GM21526 (cell line): ENCODE results near the gene NRF1.

Source experiments
- ATAC-seq: cut with Tn5 transposase; IDR thresholded peaks from one replicate; pipeline ENCODE4 v1.9.1; 2021; ENCODE audit warnings: moderate library complexity; ENCODE audit not compliant: unreplicated experiment, low FRiP score

Gene NRF1

DNA sequence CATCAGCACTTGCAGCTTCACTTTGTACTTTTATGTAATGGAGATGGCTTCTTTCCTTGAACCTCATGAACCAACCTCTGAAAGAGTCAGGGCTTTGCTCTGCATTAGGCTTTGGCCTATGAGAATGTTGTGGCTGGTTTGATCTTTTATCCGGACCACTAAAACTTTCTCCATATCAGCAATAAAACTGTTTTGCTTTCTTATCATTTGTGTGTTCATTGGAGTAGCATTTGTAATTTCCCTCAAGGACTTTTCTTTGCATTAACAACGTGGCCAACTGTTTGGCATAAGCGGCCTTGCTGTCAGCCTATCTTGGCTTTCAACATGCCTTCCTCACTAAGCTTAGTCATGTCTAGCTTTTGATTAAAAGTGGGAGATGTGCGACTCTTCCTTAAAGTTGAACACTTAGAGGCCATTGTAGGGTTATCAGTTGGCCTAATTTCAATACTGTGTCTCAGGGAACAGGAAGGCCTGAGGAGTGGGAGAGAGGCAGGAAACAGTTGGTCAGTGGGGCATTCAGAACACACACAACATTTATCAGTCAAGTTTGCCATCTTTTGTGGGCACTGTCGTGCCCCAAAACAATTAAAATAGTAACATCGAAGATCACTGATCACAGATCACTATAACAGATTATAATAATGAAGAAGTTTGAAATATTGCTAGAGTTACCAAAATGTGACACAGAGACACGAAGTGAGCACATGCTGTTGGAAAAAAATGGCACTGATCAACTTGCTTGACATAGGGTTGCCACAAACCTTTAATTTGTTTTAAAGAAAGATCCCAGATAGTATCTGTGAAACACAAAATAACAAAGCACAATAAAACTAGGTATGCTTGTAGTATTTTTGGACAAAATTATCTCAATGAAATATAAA, 64.7 kb downstream of the NRF1 start:
- ATAC-seq = no peak

DNA sequence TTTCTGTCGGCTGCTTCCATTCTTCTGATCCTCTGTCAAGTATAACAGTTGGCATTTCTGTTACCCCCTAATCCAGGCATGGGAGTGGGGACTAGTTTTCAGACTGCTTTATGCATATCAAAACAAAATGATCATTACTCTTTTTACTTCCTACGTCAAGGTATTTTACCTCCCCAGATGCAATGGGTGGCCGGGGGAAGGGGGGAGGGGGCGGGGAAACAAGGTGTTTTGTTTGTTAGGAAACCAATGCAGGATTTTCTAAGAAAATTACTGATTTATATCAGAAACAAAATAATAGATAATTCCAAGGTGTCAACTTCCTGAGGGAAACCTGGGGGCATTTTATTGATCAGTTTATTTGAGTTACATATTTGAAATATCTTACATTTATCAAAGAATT, 66.3 kb downstream of the NRF1 start:
- no peak for ATAC-seq

DNA sequence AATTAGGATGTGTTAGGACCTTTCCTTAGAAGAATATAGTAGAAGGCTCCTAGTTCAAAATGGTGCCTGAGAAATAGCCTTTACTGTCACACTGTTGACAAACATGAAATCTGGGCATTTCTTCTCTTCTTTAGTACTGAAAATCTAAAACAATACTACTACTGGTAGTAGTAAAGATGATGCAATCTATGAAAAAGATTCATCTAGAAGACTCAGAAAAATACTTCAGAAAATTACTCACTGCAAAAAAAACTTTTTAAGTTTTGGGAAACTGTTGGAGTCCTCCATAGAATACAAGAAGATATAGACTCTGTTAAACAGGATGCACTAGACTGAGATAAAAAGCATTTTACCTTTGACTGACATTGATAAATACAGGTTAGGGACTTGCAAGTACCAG, 67.1 kb downstream of the NRF1 start:
- ATAC-seq = no peak

DNA sequence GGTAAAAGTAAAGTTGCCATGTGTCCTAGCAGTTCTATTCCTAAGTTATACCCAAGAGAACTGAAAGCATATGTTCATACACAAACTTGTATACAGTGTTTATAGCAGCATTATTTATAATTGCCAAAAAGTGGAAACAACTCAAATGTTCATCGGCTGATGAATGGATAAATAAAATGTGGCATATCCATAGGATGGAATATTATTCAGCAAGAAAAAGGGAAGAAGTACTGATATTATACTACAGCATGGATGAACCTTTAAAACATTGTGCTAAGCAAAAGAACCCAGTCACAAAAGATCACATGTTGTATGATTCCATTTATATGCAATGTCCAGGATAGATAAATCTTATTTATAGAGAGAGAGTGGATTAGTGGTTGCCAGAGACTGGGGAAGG, 68.9 kb downstream of the NRF1 start:
- ATAC-seq = no peak

DNA sequence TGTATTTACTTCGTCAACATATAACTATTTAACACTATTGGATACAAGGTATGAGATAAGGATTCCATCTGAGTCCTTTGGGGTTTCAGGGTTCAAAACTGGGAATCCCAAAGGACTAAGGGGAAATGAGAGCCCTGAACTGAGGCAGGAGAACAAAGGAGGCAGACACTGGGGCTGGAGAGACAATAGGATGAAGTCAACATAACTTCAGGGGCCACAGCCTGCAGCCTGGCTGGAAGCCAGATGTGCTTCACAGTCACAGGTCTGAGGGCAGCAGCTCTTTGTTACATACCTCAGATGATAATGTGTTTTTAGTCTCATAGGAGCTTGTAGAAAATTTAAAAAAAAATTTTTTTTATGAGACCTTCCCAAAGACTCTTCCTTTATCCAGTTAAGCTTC, 73.3 kb downstream of the NRF1 start:
- ATAC-seq = no peak

DNA sequence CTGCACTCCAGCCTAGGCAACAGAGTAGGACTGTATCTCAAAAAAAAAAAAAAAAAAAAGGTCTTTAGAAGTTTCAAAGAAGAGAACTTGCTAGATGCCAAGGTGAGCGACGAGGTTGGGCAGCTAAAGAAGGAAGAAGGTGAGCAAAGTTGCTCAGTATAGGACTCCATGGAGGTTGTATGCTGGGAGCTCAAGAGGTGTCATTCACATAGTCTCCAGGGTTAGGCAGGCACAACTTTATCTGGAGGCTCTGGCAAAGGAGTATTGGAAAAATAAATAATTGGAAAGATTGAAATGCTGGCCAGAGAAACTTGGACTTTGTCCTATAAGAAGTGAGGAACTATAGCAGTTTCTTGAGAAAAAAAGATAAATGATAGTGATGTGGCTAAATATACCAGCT, 74.5 kb downstream of the NRF1 start:
- no peak for ATAC-seq

DNA sequence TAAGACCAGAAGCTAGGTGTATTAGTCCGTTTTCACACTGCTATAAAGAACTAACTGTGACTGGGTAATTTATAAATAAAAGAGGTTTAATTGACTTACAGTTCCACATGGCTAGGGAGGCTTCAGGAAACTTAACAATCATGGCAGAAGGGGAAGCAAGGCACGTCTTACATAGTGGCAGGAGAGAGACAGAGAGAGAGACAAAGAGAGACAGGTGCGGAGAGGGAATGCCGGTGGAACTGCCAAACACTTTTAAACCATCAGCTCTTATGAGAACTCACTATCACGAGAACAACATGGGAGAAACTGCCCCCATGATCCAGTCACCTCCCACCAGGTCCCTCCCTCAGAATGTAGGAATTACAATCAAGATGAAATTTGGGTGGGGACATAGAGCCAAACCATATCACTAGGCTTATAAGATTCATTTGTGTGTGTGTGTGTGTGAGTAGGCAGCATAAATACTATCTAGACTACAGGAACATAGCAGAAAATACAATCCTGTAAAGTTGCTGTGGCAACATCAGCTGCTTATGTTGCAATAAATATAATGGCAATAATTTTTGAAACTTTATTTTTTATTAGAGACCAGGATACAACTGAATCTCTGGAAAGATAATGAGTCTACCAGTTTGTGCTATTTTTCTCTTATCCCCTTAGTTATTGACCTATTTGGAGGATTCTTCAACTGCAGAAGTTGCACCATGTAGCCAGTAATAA, 77.1 kb downstream of the NRF1 start:
- no peak for ATAC-seq

DNA sequence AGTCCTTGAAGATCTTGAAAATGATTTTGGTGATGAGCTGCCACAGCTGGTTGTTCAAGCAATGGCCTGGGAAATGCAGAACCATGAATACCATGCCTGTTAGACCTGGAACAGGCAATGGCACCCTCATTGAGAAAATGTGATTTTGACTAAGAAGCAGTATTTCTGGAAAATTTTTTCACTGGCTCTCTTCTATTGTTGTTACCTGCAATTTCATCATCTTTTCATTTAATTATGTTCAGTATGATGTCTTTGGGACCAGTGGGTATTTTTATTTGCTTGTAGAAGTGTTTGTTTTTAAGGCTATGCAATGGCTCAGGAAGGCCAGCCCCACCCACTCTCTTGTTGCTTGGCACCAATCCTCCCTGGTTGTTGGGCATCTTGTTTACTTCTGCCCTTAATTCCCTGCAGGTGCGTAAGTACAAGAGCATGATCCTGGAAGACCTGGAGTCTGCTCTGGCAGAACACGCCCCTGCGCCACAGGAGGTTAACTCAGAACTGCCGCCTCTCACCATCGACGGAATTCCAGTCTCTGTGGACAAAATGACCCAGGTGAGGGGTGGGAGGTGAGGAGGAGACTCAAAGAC, 78.6 kb downstream of the NRF1 start:
- ATAC-seq = no peak

DNA sequence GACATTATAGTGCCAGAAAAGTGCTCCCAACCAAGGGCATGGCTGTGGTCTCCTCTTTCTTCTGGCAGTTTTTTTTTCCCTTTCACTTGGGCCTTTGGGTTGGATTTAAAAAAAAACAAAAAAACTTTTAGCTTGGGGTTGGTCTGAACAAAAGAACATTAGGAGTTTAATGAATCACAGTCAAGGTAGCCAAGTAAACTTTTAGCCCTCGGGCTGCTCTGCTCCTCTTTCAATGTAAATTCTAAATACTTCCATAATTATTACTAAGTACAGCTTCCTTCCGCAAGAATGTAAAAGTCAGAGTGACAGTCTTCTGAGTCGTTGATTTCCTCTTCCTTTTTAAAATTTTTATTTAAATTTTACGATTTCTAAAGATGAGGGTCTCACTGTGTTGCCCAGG, 79.2 kb downstream of the NRF1 start:
- ATAC-seq = no peak

DNA sequence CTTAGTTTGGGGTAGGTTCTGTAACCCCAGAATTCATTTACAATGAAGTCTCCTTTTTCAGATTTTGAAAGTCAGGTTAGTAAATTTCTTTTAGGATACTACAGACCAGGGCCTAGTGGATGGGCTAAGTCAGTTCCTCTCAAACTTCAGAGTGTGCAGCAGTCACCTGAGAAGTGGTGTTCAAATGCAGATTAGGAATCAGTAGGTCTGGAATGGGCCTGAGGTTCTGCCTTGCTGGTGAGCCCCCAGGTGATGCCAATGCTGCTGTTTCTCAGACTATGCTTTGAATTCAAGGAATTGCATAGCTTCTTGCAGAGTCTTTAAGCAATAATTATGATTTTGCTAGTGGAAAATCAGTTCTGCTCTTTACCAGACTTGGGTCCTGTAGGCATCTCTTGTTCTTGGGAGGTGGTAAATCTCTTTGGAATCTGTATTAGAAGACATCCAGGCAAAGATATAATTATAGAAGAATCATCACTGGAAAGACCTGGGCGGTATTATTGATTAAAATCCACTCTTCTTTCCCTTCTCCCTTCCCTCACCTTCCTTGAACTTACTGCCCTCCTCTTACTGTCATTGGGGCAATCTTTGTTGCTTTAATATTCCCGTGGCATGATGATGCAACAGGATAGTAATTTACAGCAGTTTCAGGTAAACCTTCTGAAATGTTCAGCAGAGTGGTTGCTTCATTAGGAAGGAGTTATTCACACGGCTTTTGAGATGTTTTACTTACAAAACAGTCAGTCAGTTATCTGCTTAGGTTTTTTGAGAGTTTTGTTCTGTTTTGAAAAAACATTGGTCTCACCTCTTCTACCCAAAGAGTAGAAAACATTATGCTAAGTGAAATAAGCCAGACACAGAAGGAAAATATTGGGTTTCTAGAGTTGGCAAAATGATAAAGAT, 87.2 kb downstream of the NRF1 start:
- no peak for ATAC-seq

DNA sequence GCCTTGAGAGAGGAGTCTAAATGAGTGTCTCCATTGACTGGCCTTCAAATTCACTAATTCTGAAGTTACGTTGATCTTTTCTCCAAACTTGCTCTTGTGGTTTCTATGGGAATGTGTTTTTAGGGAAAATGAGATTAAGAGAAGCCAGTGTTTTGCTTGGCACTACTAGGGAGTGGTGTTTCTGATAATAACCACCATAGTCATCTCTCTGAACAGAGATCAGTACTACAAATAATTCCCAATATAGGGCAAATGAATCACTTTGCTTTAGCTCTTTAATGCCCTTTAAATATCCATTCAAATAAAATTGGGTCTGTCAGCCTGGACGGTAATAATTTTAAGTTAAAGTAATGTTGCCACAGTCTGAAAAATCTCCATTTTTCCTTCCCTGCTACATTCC, 90.8 kb downstream of the NRF1 start:
- no peak for ATAC-seq

DNA sequence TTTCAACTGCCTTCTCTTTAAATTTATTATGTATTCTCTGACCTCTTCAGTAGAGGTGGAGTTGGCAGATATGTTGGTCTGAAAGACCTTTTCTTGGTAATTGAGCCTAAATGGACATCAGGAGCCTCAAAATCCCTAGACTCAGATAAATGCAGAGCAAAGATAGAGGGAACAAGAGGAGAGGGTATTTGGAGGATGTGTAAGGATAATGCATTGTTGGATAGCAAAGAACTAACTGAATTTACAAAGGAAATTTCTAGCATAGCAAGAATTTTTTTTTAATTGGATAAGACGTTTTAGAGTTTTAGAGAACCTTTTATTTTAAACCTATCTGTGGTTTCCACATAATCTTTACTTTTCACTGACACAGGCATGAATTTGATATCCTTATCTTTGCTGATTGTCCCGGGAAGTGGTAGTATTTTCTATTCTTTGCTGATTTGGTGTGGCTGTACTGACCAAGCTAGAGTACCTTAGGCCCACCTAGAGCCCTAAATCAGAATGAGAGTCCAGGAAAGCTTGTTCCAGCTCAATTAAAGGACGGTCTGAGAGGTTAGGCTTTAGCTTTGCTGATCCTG, 91.3 kb downstream of the NRF1 start:
- no peak for ATAC-seq

DNA sequence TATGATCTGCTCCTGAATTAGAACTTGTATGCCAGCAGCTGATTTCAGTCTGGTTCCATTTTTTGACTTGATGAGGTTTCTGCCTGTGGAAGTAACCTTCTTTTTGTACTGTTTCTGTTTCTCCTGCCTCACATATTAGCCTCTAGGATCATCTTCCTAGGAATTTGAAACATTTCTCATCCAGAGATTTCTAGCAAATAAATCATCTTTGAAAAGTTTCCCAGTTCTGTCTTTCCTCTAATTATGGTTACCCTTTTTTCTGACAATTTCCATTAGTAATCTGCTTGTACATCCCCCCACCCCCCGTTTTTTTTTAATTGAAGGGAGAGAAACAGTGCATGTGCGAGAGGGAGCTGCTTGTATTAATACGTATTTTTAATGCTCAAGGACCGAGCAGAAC, 92.2 kb downstream of the NRF1 start:
- ATAC-seq = no peak

DNA sequence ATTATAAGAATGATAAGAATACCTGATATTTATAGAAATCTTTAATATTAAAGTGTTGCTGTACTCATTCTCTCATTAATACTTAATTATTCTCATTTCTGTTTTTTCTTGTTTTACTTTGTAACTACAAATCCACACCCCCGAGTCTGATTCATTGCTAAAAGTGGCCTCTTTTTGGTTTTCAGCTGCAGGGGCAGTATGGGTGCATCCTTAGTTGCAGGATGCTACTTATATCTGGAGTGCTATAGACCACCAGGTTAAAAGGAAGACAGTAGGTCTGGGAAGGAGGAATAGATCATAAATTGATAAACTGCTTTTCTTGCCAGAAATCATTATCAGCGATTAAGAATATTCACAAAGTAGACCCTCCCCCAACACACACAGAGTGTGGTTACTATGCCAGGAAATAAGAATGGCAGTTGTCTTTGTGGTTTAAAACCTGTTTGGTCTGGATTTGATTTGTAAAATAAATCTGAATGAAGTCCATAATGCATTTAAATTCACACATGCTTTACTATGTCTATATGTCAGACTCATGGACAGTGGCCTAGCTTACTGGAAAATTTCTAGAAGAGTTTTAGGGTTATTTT, 96.5 kb downstream of the NRF1 start:
- no peak for ATAC-seq

DNA sequence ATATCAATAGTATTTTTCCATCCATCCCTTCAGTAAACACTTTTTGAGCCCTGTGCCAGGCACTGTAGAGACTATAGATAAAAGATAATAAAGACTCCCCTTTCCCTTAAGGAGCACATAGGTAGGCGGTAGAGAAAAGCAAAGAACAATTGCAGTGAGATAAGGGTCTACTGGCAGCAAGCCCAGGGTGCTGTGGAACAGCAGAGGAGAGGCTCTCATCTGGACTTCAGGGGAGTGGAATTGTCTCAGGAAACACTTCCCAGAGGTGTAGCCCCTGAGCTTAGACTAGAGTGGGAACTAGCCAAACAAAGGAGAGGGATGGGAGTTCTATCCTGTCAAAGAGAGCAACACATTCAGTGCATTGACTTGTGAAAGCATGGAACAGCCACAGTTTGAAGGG, 102.0 kb downstream of the NRF1 start:
- no peak for ATAC-seq

DNA sequence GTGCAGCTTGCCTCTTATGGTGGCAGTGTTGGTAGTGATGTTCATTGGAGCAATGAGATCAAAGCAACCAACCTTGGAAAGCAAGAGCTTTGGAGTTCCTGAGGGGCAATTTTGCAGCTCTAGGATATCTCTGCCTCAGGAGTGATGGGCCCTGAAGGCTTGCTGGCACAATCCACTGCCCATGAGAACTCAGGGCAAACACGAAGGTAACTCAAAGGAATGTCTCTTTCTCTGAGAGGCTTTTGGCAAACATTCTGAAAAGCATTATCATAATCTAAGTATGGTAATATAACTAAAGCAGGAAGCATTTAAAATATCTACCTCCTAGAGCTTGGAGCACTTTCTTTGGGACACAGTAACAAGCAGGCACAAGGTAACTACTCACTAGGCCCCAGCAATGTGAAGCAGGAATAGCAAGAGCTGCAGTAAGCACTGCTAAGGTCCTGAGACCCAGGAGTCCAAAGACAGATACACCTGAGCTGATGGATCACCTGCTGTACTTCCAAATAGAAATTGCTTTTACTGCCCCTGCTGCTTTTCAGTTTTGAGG, 103.1 kb downstream of the NRF1 start:
- no peak for ATAC-seq

DNA sequence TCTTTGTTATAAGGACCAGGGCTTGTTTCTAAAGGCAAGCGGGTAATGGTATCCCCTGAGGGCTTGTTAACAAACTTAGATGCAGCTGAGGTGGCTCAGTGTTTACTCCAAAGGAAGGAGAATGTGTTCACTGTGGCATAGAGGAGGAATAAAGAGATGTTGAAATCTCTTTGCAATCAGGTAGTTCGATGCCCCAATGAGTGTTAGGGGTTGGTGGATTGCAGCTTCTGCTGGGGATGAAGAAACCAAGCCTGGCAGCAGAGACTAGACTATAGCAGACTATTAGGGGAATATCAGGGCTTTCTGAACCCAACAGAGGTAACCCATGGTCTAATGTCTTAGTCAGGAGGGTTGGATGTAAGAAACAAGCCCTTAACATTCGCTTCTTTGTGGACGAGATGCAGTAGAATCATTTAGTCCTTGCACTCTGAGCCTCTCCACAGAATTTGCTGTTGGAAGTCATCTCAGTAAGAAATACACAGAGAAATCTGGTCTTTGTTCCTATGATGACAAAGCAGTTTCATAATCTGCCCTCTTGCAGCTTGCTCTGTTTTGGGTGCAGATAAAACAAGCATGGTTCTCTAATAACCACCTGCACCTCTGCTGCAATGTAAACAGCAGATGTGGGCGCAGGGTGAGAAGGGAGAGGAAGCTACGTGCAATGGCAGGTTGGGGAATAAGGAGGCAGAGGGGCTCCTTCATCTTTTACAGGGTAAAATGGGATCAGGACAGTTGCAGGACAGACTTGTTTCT, 108.6 kb downstream of the NRF1 start:
- ATAC-seq = no peak

DNA sequence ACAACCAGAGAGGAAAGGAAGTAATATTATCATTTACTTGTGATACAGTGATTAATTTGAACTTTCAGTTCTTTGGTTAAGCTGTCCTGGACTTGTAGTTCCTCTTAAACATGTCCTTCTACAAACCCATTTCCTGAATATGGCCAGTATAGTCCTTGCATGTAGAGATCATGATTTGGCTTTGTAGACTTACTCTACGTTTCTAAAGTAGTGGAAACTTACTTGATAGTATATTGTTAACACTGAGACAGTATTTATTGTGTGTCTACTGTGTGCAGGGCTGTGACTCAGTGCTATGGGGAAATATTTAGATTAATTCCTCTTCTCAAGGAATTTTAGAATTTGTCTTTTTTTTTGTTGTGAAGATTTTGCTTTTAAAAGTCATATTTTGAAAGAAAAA, 109.5 kb downstream of the NRF1 start:
- ATAC-seq = no peak

DNA sequence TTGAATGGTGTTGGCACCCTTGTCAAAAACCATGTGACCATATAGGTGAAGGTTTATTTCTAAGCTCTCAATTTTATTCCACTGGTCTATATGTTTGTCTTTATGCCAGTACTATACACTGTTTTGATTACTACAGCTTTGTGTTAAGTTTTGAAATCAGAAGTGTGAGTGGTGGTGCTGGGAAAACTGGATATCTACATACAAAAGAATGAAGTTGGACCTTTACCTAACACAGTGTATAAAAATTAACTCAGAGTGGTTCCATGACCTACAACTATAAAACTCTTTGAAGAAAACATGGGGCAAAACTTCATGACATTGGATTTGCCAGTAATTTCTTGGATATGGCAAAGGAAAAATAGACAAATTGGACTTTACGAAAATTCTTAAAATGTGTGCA, 112.2 kb downstream of the NRF1 start:
- no peak for ATAC-seq
